Activated T-cell treated with anti-CD3 and anti-CD28 coated beads, Interleukin-2, amount 50 U/mL, for 4 hours (primary cell): ENCODE data around the gene ARPP21. TPM values are rescaled to one million over a fixed set of nuclear protein-coding genes. Genes with fewer than 3 reads are reported as not detected.

Experiments used
- ATAC-seq, 2 donors: fragments of 200-7000 bp; cut with Tn5 transposase; one replicate each; pipeline ENCODE4 v1.10.0; 2021
- DNase-seq: peaks from one replicate; pipeline ENCODE4 v3.0.0-alpha.2; 2020
- H3K27me3 Mint-ChIP-seq: one replicate; pipeline ENCODE4 v1.8.0; 2021; ENCODE audit warnings: low read depth, mixed read lengths
- H3K36me3 Mint-ChIP-seq: one replicate; pipeline ENCODE4 v1.8.0; 2022; ENCODE audit warnings: mixed read lengths; ENCODE audit not compliant: insufficient read depth
- H3K4me1 Mint-ChIP-seq: one replicate; pipeline ENCODE4 v1.8.0; 2021; ENCODE audit warnings: low read depth, mixed read lengths
- H3K4me3 Mint-ChIP-seq: one replicate; pipeline ENCODE4 v1.8.0; 2021; ENCODE audit warnings: mild to moderate bottlenecking, moderate library complexity, mixed read lengths
- H3K9me3 Mint-ChIP-seq: one replicate; pipeline ENCODE4 v1.8.0; 2021; ENCODE audit warnings: mixed read lengths
- total RNA-seq, 3 donors: library from RNA; stranded (reverse); gene quantifications; one replicate each; pipeline ENCODE4 v1.2.1, GENCODE V29; 2021

Gene ARPP21
- total RNA-seq, 3 donors from 2014 or later = not detected

DNA sequence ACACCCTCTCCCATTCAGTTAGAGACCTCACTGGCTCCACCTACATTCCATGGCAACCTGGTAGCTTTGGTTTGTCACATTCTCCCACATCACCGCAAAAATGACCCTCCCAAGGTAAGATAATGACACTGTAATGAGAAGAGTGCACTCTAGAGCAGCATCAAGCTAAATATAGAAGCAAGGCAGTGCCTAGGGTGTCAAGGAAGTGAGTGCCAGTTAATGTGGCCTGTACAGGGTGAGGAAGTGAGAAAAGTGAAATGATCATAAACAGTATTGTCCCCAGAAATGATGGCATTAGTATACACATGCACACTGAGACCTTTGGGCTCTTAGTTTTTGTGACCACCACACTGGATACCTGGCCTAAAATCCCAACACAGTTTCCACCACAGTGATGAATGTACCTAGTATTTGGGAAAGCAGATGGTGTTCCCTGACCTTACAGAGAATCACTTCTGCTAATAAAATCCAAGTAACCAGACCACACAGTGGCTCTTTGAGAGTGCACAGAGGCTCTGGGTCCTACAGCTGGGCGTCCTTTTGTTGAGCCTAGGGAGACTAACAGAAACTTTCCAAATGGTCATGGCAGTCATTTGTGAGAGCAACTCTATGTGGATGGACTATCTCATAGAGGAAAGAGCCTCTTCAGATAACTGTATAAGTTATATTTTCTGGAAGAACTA, 106.6 kb downstream of the ARPP21 start:
- no peaks in the 10 kb centered on the region for H3K27me3 Mint-ChIP-seq
- H3K4me3 Mint-ChIP-seq = no peak overlapping the region
- no peaks in the 10 kb centered on the region for H3K4me1 Mint-ChIP-seq
- no peaks in the 10 kb centered on the region for H3K9me3 Mint-ChIP-seq
- no peak for DNase-seq
- no peak for ATAC-seq
- H3K36me3 Mint-ChIP-seq = no peaks in the 10 kb centered on the region

DNA sequence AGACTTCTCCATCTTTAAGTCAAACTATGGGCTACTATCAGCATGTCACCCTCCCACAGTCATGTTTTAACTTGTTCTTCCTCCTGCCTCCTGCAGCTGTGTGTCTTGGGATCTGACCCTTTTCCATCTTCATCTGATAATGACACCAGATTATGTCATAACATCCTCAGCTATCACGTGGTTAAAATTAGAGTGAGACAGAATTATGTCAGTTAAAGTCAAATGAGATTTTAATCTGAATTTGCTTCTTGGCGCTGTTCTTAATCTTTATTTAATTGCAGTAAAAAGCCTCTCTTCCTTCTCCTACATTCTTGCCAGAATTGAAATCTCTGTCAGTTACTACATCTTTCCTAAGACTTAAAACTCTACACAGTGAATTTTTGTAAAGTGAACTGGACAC, 107.2 kb downstream of the ARPP21 start:
- Mint-ChIP-seq H3K4me1 (no peaks in the 10 kb centered on the region), H3K36me3 (no peaks in the 10 kb centered on the region), H3K9me3 (no peaks in the 10 kb centered on the region), H3K27me3 (no peaks in the 10 kb centered on the region), H3K4me3 (no peak overlapping the region)
- DNase-seq (no peak), ATAC-seq (no peak)

DNA sequence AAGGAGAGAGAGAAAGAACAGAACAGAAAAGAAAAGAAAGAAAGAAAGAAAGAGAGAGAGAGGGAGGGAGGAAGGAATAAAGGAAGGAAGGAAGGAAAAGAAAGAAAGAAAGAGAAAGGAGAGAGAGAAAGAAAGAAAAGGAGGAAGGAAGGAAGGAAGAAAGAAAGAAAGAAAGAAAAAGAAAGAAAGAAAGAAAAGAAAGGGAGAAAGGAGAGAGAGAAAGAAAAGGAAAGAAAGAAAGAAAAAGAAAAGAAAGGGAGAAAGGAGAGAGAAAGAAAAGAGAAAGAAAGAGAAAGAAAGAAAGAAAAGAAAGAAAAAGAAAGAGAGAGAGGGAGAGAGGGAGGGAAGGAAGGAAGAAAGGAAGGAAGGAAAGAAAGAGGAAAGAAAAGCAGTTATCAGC, 108.8 kb downstream of the ARPP21 start:
- no peak overlapping the region for H3K4me3 Mint-ChIP-seq
- ATAC-seq (no peak), DNase-seq (no peak)
- no peaks in the 10 kb centered on the region for H3K4me1 Mint-ChIP-seq
- H3K9me3 Mint-ChIP-seq = no peaks in the 10 kb centered on the region
- no peaks in the 10 kb centered on the region for H3K36me3 Mint-ChIP-seq
- no peaks in the 10 kb centered on the region for H3K27me3 Mint-ChIP-seq

DNA sequence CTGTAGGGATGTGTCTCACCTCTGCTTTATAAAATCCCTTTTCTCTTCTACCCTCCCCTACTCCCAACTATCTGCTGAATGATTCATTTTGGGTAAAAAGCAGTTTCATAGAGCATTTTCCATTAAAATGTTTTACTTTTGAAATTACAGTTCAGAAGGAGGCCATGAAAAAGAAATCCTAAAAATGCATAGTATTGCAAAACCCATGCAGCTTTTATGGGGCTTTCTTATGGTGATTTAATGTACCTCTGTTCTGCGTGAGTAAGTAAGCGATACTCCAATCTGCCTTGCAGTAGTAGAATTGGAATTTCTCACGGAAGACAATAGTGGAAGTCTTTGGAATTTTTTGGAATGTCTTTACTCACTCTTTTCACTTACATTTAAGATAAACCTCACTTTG, 111.9 kb downstream of the ARPP21 start:
- ATAC-seq (no peak), DNase-seq (no peak)
- H3K4me1 Mint-ChIP-seq = no peaks in the 10 kb centered on the region
- H3K36me3 Mint-ChIP-seq = no peaks in the 10 kb centered on the region
- H3K4me3 Mint-ChIP-seq = no peak overlapping the region
- no peaks in the 10 kb centered on the region for H3K9me3 Mint-ChIP-seq
- no peaks in the 10 kb centered on the region for H3K27me3 Mint-ChIP-seq

DNA sequence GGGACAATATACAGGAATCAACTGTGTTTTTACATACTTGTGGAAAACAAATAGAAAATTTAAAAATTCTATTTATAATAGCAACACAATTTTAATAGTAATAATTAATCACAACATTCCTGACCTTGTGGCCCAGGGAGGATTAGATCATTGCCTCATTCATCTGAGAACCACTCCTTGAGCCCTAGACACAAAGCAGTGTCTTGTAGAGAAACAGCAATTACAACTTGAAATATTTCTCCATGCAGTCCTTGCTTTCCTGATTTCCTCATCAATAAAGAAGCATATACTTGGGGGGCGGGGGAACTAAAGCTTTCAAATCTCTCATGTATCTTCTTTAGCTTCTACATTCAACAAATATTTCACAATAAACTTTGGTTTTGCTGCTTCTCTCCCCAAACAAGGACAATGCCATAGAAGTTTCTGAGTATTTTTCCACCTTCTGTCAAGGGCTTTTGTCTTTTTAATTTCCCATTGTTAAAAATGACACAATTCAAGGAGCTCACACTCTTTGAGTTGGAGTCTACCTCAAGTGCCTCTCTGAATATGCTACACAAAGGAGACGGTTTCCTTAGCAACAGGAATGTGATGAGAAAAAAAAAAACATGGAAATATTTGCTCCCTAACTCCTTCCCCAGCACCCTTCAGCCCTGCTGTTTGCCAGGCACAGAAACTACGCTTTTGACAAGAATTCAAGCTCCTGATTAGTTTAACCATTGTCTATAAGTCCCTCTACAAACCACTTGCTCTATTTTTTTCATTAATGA, 118.8 kb downstream of the ARPP21 start:
- ATAC-seq (no peak), DNase-seq (no peak)
- no peaks in the 10 kb centered on the region for H3K4me1 Mint-ChIP-seq
- no peak overlapping the region for H3K4me3 Mint-ChIP-seq
- no peaks in the 10 kb centered on the region for H3K9me3 Mint-ChIP-seq
- no peaks in the 10 kb centered on the region for H3K27me3 Mint-ChIP-seq
- H3K36me3 Mint-ChIP-seq = no peaks in the 10 kb centered on the region

DNA sequence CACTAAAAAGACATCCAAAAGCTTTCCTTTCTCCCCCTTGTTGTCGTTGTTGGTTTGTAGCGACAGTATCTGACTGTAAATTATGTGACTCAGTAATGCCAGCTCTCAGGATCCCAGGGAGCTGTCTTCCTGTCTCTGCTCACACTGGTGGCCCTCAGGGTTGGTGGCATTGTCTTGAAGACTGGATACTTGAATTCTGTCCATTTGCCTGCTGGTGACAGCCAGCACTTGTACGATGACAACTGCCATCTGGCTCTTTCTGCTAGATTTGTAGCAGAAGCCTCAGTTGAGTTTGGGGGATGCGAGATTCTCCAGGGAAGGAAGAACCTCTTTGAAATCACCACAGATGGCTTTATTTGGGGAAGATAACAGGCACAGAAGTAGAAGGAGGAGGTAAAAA, 120.8 kb downstream of the ARPP21 start:
- ATAC-seq = no peak
- Mint-ChIP-seq H3K27me3 (no peaks in the 10 kb centered on the region), H3K9me3 (no peaks in the 10 kb centered on the region), H3K36me3 (no peaks in the 10 kb centered on the region), H3K4me1 (no peaks in the 10 kb centered on the region), H3K4me3 (no peak overlapping the region)
- DNase-seq = no peak

DNA sequence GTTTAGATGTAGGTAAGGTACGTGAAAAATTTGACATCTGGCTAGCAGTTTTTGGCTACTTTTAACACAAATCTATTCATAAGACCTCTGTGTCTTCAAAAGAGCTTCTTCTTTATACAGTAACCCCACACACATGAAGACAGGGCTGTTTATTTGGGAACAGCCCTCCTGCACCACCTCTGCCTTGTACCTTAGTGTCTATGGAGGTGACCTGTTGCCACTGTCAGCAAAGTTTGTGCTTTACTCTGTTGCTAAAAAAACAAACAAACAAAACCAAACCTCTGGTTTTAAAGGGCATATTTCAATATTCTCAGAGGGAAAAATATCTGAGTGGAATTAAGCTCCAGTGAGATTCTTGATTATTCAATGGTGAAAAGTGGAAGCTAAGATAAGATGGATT, 122.0 kb downstream of the ARPP21 start:
- H3K4me1 Mint-ChIP-seq = no peaks in the 10 kb centered on the region
- no peaks in the 10 kb centered on the region for H3K36me3 Mint-ChIP-seq
- no peaks in the 10 kb centered on the region for H3K9me3 Mint-ChIP-seq
- no peak for DNase-seq
- H3K4me3 Mint-ChIP-seq = no peak overlapping the region
- no peaks in the 10 kb centered on the region for H3K27me3 Mint-ChIP-seq
- no peak for ATAC-seq

DNA sequence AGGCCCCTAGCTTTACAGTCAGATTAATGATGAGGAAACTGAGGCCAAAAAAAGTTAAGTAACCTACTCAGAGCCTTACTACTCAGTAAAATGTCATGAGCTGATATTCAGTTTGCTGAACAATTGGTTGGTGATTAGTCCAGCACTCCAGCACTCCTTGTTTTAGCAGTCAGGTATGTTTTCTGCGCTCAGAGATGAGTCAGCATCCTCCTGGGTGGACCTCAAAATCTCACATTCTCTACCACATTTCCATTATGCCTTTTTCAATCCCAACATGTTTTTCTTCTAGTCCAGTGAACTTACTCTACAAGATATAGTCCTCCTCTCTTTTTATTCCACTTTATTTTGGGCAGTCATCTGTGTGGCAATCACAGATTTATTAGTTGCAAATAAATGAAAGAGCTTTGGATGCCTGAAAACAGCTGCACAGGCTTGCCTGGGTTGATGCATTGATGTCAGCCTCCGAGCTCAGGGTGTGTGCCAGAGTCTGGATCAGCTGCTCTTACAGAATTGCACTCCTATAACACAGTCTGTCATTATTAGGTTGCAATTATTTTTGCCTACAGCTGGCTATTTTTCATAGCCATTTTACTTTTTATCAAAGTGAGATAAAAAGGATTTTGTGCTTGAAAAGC, 133.2 kb downstream of the ARPP21 start:
- DNase-seq = no peak

DNA sequence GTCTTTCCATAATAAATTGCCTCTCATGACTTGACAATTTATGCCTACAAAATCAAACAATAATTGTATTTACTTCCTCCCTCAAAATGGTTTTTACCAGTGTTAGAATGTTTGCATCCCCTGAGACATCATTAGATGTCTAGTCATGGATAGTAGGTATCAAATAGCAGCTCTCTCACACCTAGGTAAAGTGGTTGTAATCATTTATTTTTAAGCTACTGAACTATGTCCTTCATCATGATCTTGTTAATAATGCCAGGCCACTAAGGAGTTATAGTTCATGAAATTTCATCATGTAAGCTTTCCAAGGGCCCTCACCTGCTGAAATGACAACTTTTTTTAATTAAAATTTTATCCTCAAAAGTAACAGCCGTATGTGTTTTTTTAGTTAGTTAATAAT, 134.1 kb downstream of the ARPP21 start:
- no peaks in the 10 kb centered on the region for H3K36me3 Mint-ChIP-seq
- H3K4me3 Mint-ChIP-seq = no peak overlapping the region
- H3K9me3 Mint-ChIP-seq = no peaks in the 10 kb centered on the region
- H3K27me3 Mint-ChIP-seq = no peaks in the 10 kb centered on the region
- ATAC-seq (no peak), DNase-seq (no peak)
- H3K4me1 Mint-ChIP-seq = no peaks in the 10 kb centered on the region

More for the DNA sequence above, 133.2 kb downstream of the ARPP21 start:
- Mint-ChIP-seq H3K9me3 (no peaks in the 10 kb centered on the region), H3K27me3 (no peaks in the 10 kb centered on the region), H3K4me3 (no peak overlapping the region), H3K36me3 (no peaks in the 10 kb centered on the region), H3K4me1 (no peaks in the 10 kb centered on the region)
- no peak for ATAC-seq

DNA sequence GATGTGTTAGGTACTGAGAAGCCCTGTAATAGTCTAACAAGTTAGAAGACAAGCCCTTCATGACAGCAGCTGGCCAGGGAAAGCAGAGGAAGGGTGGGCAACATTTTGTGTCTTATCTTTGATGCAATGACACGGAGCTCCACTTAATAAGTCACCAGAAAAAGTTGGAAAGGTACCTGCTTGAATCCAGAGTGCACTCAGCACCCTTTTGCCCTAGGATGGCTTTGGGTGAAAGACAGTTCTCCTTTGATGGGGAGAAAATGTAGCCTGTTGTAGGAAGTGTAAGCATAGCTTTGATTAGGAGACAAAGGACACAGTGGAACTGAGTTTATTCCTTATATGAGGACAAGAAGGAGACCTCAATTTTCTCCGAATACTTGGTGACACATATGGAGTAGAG, 137.0 kb downstream of the ARPP21 start:
- no peaks in the 10 kb centered on the region for H3K9me3 Mint-ChIP-seq
- ATAC-seq (no peak), DNase-seq (no peak)
- no peaks in the 10 kb centered on the region for H3K4me1 Mint-ChIP-seq
- H3K36me3 Mint-ChIP-seq = no peaks in the 10 kb centered on the region
- no peaks in the 10 kb centered on the region for H3K27me3 Mint-ChIP-seq
- no peak overlapping the region for H3K4me3 Mint-ChIP-seq

DNA sequence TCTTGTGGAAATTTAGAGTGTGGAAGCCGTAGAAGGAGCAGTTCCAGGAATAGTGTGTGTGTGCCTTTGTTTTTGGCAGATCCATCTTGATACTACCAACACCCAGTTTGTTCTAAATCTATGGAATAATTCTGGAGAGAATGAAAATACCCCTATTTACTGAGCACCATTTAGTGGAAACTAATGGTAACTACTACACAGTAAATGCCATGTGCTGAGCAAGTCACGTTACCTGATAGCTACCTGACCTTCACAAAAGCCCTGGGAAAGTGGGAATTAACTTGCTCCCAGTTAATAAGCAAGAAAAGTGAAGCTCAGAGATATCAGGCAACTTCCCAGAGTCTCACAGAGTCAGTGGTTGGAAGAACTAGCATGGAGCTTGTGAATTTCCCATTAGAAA, 137.7 kb downstream of the ARPP21 start:
- DNase-seq (no peak), ATAC-seq (no peak)
- Mint-ChIP-seq H3K4me3 (no peak overlapping the region), H3K9me3 (no peaks in the 10 kb centered on the region), H3K27me3 (no peaks in the 10 kb centered on the region), H3K36me3 (no peaks in the 10 kb centered on the region), H3K4me1 (no peaks in the 10 kb centered on the region)

DNA sequence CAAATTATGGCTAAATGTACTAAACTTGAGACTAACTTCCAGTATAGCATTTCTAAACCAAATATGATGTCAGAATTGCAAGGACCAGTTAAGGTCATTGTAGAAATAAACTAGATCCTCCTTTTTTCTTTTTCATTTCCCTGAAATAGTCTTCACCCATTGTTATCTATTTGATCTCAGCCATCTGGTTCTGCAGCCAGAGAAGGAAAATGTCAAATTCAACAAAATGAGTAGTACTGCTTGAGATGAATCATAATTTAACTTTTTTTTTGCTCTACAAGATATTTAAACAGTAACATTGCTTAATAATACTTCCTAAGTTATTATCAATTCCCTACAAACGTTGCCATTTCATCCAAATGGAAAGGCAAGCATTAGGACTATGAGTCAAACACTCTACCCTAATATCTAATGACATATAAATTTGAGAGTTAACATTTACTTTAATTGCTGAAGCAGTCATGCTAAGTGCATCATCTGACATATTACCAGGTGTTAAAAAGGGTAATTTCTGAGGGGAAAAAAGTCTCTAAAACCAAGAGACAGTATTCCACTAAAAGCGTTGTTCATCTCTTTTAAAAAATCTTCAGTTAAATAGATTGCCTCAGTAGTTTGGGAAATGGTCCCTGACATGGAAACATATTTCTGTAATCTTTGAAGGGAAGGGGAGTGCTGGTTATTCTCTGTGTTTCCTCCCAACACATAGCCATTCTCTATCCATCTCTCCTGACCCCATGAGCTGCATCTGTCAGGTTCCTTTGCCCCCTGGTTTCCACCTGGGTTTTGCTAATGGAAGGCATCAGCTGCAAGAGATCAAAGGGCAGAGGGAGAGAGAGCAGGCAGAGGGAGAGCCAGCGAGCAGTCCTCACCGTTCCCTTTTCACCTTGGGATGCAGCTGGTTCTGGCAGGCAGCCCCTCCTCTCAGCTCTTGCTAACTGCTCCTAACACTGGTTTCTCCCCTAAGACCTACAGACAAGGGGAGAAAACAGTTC, 138.5 kb downstream of the ARPP21 start:
- no peaks in the 10 kb centered on the region for H3K27me3 Mint-ChIP-seq
- DNase-seq (no peak), ATAC-seq (no peak)
- H3K4me1 Mint-ChIP-seq = no peaks in the 10 kb centered on the region
- H3K9me3 Mint-ChIP-seq = no peaks in the 10 kb centered on the region
- no peak overlapping the region for H3K4me3 Mint-ChIP-seq
- H3K36me3 Mint-ChIP-seq = no peaks in the 10 kb centered on the region

DNA sequence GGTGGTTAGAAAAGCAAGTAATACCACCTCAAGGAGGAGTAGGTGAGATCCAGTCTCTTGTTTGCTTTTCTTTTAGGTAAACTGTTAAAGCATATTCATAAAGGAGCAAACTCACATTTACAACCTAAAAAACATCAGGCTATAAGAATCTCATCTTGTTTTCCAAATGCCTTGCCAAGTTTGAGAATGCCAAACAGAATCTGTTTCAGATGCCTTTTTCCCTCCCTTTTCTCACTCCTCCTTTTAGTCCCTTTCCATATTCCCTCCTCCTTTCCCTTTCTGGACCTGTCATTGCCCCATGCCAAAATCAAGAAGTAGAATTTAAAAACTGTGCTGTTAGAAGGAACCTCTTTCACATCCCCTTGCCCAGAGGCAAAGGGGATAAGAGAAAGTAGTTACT, 140.3 kb downstream of the ARPP21 start:
- Mint-ChIP-seq H3K36me3 (no peaks in the 10 kb centered on the region), H3K27me3 (no peaks in the 10 kb centered on the region), H3K4me3 (no peak overlapping the region), H3K9me3 (no peaks in the 10 kb centered on the region), H3K4me1 (no peaks in the 10 kb centered on the region)
- ATAC-seq (no peak), DNase-seq (no peak)

DNA sequence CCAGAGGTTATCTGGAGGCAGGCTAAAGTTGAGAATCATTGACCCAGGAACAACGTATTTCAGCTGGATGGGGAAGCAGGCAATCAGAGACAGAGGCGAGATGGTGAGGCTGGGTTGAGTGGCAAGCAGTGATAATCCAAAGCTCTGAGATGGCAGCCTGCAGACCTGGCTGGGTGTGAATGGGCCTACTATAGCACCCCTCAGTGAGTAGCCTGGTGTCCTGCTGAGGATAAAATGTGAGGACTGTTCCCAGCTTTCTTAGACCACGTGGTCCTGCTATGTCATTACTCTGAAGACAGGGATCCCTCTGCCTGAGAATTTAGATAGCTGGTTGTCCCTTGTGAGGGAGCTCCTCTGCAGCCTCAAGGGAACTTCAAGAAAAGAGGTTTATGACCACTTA, 141.5 kb downstream of the ARPP21 start:
- ATAC-seq (no peak), DNase-seq (no peak)
- Mint-ChIP-seq H3K4me3 (no peak overlapping the region), H3K36me3 (no peaks in the 10 kb centered on the region), H3K27me3 (no peaks in the 10 kb centered on the region), H3K4me1 (no peaks in the 10 kb centered on the region), H3K9me3 (no peaks in the 10 kb centered on the region)
